IPS-NIHi7 (cell line): Measurements from ENCODE around the gene ZHX3.

ENCODE experiments used
- DNase-seq: peaks from one replicate; pipeline ENCODE4 v3.0.0; 2012; ENCODE audit warnings: mixed read lengths; ENCODE audit errors: extremely low spot score

ZHX3 gene

DNA sequence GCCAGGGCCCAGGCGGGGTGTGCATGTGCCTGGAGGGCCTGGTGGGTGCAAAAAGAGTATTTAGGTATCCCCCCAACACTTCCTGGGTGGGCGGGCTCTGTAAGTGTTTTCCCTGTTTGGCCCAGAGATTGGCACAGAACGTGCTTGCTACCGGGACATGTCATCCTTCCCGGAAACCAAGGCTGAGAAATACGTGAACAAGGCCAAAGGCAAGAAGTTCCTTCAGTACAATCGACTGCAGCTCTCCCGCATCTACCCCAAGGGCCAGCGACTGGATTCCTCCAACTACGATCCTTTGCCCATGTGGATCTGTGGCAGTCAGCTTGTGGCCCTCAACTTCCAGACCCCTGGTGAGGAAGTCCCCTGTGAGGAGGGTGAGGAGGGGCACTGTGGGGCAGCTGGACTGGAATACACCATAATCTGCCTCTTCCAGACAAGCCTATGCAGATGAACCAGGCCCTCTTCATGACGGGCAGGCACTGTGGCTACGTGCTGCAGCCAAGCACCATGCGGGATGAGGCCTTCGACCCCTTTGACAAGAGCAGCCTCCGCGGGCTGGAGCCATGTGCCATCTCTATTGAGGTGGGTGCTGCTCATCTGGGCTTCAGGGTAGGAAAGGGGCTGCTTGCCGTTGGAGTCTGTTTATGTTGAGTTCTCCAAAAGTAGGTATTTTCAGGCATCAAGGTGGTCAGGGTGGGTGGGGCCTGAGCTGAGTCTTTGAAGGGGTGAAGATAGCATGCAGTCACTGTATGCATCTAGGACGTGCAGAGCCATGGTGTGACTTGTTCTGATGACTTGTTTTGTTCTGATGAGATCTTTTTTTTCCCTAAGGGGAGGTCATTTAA, 145.0 kb downstream of the ZHX3 start:
- DNase-seq = no peak

DNA sequence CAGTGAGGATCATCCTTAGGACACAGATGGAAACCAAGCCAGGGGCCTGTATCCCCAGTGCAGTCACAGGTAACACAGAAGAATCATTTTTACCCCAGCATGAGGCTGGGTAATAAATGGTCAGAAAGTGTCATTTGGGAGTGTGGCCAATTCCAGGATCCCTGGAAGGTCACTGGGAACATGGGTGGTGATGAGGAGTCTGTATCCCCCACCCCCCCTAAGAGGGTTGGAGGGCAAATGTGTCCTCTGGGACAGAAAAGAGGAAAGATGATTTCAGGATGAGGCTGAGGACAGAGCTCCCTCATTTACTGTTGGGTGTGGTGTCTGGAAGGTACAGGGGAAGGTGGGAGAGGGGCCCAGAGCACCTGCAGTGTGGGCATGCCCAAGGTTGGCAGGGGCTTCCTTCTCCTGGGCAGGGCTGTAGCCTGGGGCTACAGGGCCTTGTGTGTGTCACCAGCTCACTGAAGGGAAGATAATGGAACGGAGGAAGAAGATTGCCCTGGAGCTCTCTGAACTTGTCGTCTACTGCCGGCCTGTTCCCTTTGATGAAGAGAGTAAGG, 145.7 kb downstream of the ZHX3 start:
- DNase-seq = no peak

DNA sequence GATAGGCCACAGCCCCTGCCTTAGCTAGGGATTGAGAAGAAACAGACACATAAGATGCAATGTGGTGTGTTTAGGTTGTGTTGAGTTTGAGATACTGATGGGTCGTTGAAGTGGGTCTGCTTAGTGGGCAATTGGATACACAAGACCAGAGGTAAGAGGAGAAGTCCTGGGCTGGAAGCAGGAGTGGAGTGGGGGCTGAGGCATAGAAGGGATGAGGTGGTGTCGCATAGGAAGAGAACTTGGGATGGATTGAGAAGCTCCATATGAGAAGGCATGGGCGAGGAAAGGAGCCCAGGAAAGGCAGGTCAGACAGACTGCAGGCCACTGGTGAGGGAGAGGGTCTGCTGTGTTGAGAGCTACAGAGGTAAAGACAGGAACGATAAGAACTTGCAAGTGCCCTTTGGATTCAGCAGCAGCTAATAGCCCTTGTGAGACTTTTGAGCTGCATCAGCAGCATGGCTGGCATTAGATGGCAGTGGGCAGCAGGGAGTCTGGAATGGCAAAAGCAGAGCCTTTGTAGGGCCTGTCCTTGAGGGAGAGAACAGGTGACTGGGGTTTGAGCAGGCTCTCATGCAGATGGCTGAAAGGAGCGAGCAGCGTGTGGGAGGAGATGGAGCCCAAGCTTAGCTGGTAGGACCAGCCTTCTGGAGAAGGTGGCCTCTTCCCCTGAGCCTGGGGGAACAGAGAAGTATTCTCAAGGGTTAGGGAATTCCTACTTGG, 147.0 kb downstream of the ZHX3 start:
- no peak for DNase-seq

DNA sequence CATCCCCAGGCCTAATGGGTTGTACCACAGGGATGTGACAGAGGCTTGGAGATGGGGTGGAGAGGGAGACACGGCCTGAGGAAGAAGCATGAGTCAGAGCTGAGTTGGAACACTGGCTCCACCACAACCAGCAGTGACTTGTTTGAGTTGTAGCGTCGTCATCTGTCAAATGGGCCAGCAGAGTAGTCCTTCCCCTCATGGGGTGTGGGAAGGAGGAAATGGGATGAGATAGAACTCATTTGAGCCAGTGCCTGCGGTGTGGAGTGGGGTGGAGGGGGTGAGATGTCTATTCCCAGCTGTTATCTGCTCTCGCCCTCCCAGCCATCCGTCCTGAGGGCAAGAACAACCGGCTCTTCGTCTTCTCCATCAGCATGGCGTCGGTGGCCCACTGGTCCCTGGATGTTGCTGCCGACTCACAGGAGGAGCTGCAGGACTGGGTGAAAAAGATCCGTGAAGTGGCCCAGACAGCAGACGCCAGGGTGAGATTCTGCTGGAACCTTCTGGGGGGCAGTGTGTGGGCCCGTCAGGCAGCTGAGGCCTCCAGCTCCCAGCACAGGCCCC, 147.7 kb downstream of the ZHX3 start:
- DNase-seq = no peak

DNA sequence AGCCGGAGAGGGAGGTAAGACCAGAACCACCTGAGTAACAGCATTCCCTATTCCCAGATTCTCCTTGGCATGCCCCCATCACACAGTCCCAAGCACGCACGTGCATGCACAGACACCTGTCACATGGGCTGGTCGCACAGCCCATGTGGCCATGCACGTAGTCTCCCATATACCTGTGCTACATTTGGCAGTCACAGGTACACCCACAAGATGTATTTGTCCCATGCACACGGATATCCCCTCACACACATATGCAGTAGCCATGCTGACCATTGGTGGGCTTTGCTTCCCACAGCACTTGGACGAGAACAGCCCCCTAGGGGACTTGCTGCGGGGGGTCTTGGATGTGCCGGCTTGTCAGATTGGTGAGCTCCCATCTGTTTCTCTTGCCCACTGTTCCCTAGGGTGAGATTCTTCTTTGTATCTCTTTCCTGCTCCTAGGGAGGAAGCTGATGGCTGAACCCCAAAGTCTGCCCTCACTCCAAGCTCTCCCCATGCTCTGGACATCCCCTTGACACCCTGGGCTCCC, 148.3 kb downstream of the ZHX3 start:
- DNase-seq = no peak

DNA sequence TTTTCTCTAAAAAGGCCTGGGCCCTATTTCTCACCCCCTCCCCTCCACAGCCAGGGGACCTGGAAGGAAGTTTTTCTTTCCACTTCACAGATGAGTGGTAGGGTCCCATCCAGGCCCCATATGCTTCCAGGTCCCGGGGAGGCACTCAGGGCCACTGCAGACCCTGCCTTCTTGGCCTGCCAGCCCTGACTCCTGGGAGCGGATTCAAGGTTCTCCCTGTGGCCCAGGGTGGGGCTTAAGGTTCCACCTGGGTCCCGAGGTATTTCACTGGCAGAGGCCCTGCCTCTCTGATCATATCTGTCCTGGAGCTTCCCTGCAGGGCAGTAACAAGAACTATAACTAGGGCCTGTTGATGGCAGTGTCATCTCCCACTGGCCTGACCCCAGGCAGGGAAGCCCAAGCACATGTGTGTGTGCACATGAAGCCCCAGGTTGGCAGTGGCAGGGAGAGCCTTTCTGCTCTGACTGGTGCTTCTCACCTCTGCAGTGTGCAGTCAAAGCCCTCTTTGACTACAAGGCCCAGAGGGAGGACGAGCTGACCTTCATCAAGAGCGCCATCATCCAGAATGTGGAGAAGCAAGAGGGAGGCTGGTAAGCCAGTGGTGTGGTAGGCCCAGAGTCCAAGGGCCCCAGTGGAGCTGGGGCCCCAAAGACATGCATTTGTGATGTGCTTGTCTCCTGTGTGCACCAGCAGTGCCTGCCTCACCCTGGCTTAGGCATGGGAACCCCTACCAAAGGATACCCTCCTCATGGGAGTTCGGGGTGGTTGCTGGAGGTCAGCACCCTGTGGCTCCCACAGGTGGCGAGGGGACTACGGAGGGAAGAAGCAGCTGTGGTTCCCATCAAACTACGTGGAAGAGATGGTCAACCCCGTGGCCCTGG, 149.0 kb downstream of the ZHX3 start:
- DNase-seq = no peak

DNA sequence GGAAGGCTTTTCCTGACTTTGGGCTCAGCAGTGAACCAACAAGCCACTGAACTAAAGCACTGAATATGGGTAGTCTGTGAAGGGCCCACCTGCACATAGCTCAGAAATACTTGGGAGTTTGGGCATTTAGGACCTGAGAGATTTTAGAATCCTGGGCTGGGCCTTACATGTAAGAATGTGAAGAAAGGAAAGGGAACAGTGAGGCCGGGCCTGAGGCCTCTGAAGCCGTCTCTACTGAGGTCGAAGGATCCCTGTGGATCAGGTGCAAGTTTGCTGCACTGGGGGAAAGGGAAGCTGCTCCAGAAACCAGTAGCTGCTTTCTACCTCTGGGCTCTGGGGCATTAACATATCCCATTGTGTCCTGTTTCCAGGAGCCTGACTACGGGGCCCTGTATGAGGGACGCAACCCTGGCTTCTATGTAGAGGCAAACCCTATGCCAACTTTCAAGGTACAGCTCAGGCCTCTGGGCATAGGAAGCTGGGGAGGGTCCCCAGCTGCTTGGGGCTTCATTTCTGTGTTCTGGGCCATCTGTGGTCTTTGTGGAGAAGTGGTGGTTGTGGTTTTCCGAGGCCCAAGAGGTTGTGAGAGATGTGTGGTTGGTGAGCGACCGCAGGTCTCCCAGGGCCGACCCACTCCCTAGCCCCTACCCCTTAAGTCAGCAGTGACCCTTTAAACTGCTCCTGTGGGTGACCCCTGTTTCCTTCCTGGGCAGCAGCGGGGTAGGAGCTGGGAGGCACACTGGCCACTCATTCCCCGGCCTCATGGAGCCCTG, 149.9 kb downstream of the ZHX3 start:
- DNase-seq = no peak

DNA sequence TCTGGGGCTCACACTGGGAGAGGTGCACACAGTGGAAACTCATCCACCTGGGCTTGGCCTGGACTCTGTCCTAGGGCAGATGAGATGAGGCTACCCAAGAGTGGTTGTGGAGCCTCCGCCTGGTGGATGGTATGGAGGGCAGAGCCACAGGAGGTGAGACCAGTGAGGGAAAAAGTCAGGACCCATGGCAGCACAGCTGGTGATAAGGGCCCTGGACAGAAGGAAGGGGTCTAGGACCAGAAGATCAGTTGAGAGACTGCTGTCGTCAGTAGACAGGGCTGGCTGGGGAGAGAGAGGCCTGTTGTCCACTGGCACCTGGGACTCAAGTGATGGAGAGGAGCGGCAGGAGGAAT, 150.4 kb downstream of the ZHX3 start:
- DNase-seq = no peak

DNA sequence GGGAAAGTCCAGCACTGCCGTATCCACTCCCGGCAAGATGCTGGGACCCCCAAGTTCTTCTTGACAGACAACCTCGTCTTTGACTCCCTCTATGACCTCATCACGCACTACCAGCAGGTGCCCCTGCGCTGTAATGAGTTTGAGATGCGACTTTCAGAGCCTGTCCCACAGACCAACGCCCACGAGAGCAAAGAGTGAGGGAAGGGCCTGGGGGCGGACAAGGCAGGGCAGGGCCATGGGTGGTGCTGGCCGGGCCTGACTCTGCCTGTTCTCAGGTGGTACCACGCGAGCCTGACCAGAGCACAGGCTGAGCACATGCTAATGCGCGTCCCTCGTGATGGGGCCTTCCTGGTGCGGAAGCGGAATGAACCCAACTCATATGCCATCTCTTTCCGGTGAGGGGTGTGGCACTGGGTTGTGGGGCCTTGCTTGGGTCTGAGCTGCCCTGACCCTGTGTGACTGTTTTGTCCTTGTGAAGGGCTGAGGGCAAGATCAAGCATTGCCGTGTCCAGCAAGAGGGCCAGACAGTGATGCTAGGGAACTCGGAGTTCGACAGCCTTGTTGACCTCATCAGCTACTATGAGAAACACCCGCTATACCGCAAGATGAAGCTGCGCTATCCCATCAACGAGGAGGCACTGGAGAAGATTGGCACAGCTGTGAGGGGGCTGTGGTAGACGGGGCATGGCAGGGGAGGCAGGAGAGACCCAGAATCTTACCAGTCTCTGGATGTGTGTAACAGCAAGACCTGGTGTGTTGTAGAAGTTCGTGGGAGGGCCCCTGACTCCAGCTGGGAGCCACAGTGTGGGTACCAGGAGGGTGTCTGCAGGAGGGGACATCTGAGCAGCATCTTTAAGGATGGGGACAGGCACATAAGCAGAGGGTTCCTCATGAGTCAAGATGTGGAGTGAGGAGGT, 151.1 kb downstream of the ZHX3 start:
- DNase-seq = no peak

DNA sequence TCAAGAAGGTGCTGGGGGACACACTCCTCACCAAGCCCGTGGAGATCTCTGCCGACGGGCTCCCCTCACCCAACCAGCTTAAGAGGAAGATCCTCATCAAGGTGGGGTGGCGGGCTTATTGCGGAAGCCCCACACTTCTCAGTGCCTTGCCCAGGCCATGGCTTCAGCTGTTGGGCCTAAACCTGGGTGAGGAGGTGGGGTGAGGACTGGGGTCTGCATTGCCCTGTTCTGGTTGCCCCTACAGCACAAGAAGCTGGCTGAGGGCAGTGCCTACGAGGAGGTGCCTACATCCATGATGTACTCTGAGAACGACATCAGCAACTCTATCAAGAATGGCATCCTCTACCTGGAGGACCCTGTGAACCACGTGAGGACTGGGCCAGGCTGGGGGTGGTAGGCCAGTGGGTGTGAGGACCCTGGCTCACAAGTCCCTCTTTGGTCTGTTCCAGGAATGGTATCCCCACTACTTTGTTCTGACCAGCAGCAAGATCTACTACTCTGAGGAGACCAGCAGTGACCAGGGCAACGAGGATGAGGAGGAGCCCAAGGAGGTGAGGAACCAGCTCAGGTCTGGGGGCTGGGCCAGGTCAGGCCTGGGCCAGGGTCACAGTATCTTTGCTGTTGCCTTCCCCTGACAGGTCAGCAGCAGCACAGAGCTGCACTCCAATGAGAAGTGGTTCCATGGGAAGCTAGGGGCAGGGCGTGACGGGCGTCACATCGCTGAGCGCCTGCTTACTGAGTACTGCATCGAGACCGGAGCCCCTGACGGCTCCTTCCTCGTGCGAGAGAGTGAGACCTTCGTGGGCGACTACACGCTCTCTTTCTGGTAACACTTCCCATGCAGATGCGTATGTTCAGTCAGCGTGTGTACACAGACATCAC, 152.3 kb downstream of the ZHX3 start:
- no peak for DNase-seq

DNA sequence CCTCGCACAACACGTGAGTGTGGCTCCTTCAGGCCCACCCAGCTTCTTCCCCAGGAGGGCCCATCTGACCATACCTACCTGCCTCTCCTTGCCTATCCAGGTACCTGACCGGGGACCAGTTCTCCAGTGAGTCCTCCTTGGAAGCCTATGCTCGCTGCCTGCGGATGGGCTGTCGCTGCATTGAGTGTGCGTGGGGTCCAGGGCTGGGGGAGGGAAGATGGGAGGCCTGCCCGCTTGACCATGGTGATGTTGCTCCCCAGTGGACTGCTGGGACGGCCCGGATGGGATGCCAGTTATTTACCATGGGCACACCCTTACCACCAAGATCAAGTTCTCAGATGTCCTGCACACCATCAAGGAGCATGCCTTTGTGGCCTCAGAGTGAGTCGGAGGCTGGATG, 153.7 kb downstream of the ZHX3 start:
- DNase-seq = no peak

DNA sequence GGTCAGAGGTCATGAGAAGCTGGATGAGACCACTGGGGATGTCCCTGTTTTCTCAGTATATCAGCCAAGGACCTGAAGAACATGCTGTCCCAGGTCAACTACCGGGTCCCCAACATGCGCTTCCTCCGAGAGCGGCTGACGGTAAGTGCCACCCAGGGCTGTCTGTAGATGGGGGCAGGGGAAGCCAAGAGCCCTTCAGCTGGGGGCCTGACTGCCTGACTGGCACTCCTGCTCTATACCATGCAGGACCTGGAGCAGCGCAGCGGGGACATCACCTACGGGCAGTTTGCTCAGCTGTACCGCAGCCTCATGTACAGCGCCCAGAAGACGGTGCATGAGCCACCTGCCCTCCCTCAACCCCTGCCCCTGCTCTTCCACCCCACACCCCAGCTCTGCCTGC, 155.1 kb downstream of the ZHX3 start:
- no peak for DNase-seq

DNA sequence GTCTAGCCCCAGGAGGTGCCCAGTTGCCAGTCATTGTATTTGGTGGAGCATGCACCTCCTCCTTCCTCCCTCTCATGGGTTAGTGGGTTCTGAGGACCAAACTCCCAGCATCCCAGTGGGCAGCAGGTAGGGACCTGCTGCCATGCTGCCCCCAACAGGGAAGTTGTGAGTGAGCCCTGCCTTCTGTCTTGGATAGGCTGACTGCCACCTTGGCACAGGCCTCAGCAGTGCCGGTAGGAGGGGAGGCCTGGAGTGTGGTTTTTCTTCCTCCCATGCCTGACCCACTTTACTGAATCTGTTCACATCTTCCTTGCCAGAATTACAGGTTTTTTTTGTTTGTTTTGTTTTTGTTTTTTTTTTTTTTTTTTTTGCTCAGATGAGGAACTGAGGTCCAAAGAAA, 155.6 kb downstream of the ZHX3 start:
- no peak for DNase-seq

DNA sequence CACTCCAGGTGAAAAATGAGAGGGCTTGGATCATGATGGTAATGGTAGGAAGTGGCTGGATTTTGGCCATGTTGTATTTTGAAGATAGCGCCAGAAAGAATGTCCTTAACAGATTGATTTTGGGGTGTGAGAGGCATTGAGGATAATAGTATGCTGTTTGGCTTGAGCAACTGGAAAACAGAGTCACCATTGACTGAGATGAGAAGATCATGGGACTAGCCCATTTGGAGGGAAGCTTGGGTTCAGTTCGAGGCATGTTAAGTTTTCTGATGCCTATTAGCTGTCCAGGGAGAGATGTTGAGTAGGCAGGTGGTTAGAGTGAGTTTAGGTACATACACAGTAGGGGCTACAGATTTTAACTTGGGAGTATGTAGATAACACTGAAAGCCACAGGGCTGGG, 156.8 kb downstream of the ZHX3 start:
- no peak for DNase-seq

DNA sequence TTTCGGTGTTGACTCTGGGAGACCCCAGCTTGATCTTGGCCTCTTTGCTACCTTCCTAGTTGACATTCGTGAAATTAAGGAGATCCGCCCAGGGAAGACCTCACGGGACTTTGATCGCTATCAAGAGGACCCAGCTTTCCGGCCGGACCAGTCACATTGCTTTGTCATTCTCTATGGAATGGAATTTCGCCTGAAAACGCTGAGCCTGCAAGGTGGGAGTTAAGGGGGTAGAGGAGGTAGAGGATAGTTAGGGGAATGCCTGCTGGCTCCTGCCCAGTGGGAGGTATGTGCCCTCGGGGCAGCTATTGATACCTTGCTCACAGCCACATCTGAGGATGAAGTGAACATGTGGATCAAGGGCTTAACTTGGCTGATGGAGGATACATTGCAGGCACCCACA, 158.0 kb downstream of the ZHX3 start:
- DNase-seq = no peak

DNA sequence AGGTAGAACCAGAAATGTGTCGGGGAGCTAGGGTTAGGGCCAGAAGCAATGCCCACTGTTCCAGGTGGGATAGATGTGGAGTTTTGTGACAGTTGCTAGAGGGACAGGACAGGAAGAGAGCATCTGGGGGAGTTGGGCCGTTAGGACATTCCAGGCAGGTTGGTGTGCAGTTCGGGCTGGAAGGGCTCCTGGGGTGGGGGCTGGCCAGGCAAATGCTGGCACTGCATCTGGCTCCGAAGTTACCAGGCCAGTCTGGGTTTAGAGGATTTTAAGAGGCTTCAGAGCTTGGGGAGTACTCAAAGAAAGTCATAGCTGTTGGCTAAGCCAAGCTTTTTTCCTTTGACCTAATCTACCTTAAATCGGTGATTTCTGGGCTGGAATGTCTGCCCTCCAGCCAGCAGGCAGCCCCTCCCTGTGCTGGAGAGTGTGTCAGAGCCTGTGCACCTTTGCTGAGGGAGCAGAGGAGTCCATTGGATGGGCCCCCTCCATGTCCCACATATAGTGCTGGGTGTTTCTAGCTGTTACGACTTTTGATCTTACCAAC, 159.4 kb downstream of the ZHX3 start:
- DNase-seq = no peak

DNA sequence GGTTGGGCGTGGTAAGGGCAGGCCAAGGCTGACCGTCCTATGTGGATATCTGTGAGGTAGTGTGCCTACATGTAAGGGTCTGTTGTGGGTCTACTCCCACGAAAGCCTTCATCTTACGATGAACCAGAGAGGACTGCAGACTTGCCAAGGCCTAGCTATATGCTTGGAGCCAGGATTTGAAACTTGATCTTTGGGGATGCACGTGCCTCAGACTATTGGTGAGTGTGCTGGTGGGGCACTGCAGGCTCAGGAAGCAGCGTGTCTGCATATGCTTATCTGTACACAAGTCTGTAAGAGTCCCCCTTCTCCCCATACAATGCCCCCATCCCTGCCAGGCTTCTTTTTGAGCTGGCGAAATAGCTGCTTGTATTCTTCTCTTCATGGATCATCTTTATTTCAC, 162.3 kb downstream of the ZHX3 start:
- no peak for DNase-seq

DNA sequence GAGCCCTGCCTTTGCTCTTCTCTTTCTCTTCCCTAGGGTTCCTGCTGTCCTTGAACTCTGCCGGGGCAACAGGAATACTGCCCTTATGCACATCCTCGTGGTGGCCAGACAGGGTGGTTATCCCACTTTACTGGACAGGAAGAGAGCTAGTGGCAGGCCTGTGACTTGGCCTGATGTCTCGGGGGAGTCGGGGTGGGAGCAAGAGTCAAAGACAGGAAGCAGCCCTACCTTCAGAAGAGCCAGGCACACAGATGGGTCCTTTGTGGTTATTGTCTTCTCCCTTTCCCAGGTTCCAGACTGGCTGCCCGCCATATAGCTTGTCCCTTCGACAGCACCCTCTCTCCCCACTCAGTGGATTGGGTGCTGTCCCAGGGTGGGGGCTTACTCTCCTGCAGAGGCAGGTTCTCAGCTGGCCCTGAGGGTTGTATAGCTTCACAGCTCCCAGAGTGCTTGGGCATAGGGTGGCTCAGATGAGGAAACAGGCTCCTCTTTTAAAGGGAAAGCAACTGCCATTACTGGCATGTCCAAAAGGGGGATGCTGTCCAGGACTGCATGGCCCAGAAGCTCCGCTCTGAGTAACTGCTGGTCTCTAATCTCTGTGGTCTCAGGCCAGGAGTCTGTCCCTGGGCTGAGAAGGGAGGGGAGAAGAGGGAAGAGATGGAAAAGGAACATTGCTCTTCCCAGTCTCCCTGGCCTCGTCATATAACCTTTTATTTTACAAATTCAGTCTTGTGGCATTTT, 162.9 kb downstream of the ZHX3 start:
- no peak for DNase-seq
